GM18520 (cell line): ENCODE data around the gene FLT1.

Source experiments
- ATAC-seq: cut with Tn5 transposase; IDR thresholded peaks from one replicate; pipeline ENCODE4 v1.9.1; 2021; ENCODE audit not compliant: unreplicated experiment

Gene FLT1, protein sequence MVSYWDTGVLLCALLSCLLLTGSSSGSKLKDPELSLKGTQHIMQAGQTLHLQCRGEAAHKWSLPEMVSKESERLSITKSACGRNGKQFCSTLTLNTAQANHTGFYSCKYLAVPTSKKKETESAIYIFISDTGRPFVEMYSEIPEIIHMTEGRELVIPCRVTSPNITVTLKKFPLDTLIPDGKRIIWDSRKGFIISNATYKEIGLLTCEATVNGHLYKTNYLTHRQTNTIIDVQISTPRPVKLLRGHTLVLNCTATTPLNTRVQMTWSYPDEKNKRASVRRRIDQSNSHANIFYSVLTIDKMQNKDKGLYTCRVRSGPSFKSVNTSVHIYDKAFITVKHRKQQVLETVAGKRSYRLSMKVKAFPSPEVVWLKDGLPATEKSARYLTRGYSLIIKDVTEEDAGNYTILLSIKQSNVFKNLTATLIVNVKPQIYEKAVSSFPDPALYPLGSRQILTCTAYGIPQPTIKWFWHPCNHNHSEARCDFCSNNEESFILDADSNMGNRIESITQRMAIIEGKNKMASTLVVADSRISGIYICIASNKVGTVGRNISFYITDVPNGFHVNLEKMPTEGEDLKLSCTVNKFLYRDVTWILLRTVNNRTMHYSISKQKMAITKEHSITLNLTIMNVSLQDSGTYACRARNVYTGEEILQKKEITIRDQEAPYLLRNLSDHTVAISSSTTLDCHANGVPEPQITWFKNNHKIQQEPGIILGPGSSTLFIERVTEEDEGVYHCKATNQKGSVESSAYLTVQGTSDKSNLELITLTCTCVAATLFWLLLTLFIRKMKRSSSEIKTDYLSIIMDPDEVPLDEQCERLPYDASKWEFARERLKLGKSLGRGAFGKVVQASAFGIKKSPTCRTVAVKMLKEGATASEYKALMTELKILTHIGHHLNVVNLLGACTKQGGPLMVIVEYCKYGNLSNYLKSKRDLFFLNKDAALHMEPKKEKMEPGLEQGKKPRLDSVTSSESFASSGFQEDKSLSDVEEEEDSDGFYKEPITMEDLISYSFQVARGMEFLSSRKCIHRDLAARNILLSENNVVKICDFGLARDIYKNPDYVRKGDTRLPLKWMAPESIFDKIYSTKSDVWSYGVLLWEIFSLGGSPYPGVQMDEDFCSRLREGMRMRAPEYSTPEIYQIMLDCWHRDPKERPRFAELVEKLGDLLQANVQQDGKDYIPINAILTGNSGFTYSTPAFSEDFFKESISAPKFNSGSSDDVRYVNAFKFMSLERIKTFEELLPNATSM (N-terminal part only)

DNA sequence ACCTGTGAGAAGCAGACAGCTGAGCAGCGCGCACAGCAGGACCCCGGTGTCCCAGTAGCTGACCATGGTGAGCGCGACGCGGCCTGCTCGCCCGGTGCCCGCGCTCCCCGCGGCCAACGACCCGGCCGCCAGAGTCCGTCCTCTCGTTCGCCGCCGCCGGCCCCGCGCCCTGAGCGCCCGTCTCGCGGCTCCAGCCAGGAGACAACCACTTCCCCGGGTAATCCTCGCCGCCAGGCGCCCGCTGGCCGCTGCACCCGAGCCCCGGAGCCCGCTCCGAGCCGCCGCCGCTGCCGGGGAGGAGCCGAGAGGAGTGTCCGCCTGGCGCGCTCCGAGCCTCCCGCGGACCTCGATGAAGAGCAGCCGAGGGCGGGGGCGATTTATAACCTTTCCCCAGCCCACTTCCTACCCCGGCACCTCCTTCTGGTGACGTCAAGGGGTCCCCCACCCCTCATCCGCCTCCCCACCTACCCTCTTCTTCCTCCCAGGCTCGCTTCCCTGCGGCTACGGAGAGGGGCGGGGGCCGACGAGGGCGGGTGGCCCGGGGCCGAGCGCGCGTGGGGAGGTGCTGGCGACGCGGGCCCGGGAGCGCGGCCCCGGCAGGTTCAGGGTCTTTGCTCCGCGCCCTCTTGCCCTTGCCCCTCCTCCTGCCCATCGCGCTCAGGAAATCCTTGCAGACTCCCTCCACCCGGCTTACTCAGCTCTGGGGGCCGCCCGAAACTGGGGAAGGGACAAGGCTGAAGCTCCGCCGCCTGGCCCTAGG, at the start of gene FLT1:
Gene FLT1 (minus strand): TSS at position 351 of the 760 bp plus-strand sequence. CDS start 285 bp downstream, at position 66.
- no peak for ATAC-seq

DNA sequence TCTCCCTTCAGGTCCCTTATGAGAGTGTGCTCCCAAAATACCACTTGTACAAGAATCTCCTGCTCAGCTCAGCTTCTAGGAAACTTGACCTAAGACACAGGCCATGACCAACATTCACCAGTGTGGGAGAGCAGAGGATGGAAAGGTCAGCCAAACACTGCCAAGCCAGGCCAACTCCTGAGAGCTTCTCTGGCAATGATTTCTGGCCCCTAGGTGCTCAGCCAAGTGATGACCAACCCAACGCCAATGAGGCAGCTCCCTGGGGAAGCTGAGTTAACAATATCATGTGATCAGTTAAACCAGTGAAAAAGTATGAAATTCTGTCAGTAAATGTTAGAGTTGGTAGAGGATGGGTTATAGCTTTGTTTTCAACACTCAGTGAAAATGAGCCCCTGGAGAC, 49.1 kb upstream of the FLT1 start:
- ATAC-seq: no peak

DNA sequence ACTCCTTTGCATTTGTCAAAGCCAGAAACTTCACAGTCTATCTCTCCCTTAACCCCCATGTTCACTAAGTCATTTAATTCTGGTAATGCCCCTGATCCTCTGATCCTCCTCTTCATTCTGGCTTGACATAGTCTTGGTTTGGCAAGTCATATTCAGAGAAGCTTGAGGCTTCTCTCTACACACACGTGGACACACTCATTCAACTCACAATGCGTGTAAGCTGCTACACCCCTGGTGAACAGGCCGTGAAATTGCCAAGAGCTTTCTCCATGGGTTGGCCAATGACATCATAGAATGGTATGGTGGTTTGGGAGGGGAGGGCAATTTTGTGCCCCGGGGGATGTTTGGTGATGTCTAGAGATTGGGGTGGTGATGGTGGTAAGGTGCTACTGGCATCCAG, 47.9 kb upstream of the FLT1 start:
- ATAC-seq: no peak

DNA sequence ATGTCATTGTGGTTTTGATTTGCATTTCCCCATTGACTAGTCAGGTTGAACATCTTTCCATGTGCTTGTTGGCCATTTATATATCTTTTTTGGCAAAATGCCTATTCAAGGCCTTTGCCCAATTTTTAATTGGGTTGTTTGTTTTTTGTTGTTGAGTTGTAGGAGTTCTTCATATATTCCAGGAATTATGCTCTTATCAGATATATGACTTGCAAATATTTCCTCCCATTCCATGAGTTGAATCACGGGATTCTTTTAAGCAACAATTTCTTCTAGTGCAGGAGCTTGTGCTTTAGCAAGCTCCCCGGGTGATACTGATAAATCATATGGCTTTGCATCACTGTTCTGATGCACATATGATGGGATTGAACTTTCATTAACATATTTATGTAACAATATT, 47.0 kb upstream of the FLT1 start:
- ATAC-seq: no peak

DNA sequence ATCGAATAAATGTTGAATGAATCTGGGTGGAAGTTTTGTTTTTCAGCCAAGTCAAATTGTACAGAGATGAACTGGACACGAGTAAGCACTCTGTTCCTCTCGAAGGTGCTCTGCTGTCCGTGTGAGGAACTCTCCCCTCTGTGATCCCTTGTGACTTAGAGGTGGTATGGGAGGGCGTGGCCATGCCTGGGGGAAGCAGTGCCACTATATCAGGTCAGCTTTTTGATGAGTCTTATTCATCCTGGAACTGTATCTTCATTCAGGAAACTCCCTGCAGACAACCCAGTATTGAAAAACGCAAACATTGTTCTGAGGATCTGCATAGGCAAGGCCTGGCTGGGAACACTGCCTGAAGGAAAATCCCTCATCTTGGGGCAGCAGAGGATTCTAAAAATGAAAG, 45.7 kb upstream of the FLT1 start:
- ATAC-seq: peak; percentile 50

DNA sequence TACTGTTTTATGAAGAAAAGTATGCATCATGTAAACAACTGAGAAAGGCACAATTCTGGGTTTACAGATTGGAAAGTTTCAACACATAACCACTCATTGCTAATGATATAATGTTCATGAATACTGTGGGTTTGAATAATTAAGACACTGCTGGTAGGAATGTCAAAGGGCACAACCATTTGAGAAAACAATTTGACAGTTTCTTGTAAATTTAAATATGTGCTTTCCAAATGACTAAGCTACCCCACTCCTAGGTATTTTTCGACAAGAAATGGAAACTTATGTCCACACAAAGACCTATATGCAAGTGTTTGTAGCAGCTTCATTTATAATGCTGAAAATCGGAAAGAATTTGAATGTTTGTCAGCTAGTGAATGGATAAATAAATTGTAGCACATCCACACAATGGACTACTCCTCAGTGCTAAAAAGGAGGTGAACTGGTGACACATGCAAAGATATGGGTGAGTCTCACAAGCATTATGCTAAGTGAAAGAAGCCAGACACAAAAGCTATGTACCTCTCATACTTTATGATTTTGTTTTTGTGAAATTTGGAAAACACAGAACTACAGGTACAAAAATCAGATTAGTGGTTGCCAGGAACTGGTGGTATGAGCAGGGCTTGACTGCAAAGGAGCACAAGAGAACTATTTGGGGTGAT, 44.8 kb upstream of the FLT1 start:
- no peak for ATAC-seq

DNA sequence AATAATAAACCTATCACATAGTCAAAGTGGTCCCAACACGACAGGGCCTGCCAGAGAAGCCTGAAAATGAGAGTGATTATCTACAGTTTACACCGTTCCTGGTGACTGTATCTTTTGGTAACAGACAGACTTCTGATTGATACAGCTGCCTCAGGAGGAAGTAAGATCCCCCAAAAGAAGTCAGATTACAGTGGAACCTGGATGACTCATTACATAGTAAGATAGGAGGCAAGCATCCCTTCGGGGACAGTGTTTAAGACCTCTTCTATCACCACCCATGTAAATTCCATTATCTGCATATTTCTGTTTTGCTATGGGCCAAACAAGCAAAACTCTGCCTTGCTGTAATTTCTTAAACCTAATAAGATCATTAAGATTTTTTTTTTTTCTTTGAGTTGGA, 44.0 kb upstream of the FLT1 start:
- ATAC-seq: no peak

DNA sequence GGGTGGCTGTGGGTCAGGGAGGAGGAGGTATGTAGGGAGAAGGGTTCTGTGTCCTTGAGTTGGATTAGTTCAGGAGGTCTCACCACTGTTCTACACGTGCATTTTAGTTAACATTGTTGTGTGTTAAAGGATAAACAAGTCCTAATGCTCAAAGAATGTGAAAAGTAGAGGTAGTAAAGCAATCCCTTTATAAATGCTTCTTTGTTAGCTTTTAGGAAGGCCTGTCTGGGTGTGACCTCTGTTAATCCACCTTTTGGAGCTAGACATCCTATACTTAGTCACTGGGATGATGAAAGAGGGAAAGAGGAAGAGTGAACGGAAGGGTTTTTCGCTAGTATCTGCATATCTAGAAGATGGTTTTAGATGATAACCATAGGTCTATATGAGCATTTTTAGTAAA, 42.2 kb upstream of the FLT1 start:
- no peak for ATAC-seq

DNA sequence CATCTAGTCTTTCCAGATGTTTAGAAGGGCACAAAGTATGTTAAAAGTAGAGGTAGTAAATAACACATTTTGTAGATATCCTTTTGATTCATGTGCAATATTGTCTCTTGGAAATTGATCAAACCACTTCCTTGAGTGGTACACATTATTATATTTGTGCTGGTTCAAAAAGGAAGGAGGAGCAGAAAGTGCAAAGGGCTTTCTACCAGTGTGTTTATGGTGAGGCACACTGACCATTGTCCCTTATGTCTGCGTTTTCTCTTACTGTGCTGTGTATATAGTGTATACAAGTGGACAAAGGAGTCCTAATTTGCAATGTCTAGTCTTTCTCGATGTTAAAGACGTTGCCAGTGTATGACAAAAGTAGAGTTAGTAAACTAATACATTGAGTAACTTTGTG, 41.4 kb upstream of the FLT1 start:
- no peak for ATAC-seq

DNA sequence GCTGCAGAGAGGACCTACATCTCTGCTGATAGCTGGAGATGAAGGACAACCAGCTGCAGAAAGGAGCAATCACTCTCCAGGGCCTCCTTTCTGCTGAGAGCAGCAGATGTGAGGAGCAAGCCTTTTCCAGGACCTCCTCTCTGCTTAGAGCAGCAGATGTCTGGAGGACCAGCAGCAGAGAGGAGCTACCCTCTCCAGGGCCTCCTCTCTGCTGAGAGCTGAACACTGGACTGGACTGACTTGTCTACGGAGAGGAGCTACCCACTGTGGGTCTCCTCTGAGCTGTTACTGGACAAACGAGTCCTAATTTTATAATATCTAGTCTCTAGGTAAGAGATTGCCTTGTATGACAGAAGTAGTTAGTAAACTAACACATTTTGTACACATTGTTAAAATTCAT, 40.8 kb upstream of the FLT1 start:
- ATAC-seq: no peak

DNA sequence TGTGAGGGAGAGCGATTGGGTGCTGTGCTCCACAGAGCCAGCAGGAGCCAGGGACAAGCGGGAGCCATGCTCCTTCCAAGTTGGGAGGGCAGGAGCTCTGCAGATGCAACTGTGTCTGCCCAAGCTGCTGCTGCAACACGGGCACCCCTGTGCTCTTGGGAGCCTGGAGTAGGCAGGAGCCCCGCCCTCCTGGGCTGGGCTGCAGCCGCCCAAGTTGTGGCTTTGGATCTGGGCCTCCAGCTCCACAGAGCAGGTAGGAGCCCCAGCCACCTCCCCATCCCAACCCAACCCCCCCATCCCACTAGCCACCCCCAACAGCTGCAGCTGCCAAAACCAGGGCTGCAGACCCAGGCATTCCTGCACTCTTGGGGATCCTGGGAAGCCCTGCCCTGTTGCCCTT, 39.9 kb upstream of the FLT1 start:
- ATAC-seq: no peak

DNA sequence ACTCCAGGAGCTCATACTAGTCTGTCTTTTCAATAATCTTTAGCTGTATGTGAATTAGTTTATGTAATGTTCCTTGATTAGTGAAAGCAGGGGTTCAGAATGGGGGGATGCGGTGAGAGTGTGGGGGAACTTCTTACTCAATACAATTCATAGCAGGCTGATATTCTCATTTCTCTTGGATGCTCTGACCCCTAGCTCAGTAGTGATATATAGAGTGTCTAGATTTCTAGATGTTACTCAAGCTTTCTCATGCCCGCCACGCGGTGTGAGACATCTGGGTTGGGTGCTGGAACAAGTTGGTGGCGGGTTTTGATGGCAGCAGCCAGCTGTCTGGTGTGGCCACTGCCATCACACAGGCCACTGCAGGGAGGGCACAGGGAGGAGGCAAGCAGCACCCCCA, 39.3 kb upstream of the FLT1 start:
- ATAC-seq: peak; percentile 37

DNA sequence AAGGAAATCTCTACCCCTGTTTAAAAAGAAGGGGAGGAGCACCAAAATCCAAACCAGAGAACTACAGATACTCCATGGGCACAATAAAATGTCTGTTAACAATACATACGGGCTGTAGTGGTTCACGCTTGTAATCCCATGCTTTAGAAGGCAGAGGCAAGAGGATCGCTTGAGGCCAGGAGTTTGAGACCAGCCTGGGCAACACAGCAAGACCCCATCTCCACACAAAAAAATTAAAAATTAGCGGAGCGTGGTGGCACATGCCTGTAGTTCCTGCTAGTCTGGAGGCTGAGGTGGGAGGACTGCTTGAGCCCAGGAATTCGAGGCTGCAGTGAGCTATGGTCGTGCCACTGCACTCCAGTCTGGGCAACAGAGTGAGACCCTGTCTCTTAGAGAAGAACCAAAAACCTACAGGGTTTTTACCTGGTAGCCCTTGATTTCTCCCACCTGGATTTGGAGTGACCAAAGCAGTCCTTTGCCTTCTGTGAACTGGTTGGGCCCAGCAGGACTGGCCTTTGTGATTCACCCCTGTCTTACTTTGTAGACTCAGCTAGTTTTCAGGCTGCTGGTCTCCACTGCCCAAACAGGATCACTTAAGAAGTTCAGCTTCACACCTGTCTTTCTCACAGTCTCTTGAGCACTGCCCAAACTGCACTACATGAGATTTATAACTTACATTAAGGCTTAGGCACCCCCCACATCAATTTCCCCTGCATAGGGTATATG, 38.7 kb upstream of the FLT1 start:
- ATAC-seq: no peak

DNA sequence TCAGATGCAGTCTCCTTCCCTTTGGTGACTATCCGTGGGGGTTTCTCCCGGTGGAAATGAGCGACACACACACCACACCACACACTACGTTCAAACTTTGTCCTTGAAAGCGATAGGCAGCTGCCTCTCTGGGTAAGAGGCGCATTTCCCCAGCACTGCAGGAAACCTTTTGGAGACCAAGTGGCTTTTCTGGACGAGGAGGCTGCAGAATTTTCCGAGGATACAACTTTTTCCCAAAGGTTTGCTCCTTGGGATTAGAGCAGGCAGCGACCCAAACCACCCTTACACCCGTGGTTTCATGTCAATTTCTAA, 38.2 kb upstream of the FLT1 start:
- no peak for ATAC-seq

DNA sequence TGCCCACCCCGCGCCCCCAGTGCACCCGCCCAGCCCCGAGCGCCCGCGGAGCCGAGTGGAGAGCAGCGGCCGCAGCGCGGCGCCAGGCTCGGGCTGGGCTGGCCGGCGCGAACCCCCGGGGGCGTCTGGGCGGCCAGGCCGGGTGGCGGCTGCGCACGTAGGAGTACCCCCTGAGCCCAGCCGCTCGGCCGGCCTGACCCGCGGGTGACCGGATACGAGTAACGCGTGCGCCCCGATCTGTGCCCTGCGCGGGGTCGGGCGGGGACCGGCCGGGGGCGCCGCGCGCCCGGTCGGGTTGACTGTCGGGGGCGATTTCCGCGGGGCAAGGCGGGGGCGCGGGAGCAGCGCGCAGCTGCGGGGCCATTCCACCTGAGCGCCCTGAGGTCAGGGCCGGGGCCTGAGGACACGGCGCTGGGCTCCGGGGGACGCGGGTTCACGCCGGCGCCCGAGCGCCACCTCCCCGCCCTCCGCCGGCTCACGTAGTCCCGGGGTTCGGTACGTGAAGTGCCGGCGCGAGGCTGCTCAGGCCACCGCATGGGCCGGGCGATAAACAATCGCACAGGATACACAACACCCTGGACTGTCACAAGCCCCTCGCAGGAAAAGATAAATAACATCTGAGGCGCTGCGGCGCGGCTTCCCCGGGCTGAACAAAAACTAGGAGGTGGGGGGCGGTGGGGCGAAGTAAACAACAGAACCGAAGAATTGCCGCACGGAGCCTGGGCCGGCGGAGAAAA, 37.6 kb upstream of the FLT1 start:
- no peak for ATAC-seq

DNA sequence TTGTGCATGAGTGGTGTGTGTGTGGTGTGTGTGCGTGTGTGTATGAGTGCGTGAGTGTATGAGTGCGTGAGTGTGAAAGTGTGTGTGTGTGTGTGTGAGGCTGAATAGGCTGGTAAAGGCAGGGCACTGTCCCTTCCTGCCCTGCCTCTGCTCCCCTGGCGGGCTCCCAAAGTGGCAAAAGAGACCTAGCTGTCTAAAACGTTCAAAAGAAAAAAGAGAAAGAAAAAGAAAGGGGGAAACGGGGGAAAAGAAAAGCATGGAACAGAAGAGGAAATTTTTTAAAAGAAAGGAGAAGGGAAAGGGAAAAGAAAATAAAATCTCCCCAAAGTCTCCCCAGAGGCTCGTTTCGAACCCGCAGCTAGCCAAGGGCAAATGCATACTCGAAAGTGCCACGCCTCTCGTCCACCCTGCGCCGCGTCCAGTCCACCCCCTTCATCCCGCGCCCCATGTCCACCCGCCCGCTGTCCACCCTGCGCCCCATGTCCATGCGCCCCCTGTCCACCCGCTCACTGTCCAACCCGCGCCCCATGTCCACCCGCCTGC, 37.0 kb upstream of the FLT1 start:
- no peak for ATAC-seq

DNA sequence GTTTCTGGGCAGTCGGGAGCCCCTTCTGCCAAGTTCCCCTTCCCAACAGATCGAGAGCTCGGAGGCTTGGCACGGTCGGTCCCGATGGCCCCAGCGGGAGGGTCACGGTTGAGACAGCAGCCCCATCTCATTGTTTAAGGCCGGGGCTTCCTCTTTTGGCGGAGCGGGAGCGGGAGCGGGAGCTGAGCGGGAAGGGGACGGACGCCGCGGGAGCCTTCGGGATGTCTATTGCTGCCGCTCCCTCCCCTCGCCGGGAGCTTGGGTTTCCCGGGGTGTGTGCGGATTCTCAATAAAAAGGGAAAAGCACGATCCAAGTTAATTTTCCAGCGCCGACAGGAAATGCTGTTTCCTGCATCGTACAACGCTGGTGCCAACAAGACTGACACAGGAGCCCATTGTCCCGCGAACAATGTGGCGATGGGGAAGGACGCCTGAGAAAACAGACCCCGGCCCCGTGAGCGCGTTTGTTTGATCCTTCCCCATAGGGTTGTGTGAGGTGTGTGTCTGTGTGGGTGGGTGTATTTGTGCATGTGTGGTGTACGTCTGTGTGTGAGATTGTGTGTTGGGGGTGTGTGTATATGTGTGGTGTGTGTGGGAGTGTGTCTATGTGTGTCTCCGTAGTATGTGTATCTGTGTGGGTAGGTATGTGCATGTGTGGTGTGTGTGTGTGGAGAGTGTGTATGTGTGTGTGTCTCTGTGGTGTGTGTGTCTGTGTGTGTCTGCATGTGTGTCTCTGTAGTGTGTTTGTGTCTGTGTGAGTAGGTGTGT, 36.3 kb upstream of the FLT1 start:
- ATAC-seq: no peak

DNA sequence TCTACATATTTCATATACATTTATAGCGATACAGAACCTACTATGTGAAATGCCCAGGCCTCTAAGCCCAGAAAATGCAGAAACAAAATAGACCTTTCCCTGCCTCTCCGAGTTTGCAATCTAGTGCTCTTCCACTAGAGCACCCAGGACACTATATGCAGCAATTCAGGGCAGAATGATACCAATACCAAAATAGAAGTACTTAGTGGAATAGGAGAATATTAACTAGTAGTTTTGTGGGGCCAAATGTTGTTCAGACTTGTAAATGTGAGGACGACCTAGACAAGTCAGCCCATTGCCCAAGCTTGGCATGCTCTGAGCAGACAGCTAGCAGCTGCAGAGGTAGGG, 35.8 kb upstream of the FLT1 start:
- no peak for ATAC-seq
